ENCODE results near the gene SSR4.

Gene SSR4

GRCh38 chrX:153832728-153833127 is 38.3 kb downstream of the SSR4 start:
- Histone ChIP-seq H3K79me2 (ENCODE audit: insufficient read depth, low read length) (no peaks in the 10 kb centered on the region), H2AFZ (ENCODE audit: low read length) (no peak overlapping the region), H3K9me2 (replicated peaks; ENCODE audit: low read depth, low read length) (no peaks in the 10 kb centered on the region), H3K9me3 (ENCODE audit: insufficient read depth, low read depth, low read length) (no peaks in the 10 kb centered on the region), H3K4me2 (ENCODE audit: low read depth, low read length, poor library complexity, severe bottlenecking) (no peak overlapping the region), H3K27me3 (ENCODE audit: insufficient read depth, low read length, poor library complexity, severe bottlenecking) (no peaks in the 10 kb centered on the region), H3K9ac (ENCODE audit: low read depth, low read length, poor library complexity, severe bottlenecking) (no peak overlapping the region), H3K4me3 (ENCODE audit: low read length, poor library complexity, severe bottlenecking) (no peak overlapping the region), H3K36me3 (ENCODE audit: insufficient read depth, low read length) (no peaks in the 10 kb centered on the region), H3K4me1 (ENCODE audit: insufficient read depth, low read length, poor library complexity, severe bottlenecking) (no peaks in the 10 kb centered on the region), H4K20me1 (ENCODE audit: insufficient read depth, low read length, poor library complexity, severe bottlenecking) (no peaks in the 10 kb centered on the region), H3F3A (ENCODE audit: low read depth) (no peaks in the 10 kb centered on the region)
- TF ChIP-seq CTCF (conservative IDR thresholded peaks at IDR 0.05; ENCODE audit: low read length) (no peak), EZH2phosphoT487 (IDR thresholded peaks at IDR 0.05; ENCODE audit: borderline replicate concordance) (no peak)

- no peaks in the 10 kb centered on the region for H3F3A ChIP-seq (ENCODE audit: low read depth)
- no peak overlapping the region for H3K4me3 ChIP-seq (ENCODE audit: low read length, poor library complexity, severe bottlenecking)
- no peaks in the 10 kb centered on the region for H3K9me3 ChIP-seq (ENCODE audit: insufficient read depth, low read depth, low read length)
- H3K4me1 ChIP-seq (ENCODE audit: insufficient read depth, low read length, poor library complexity, severe bottlenecking) = no peaks in the 10 kb centered on the region
- H3K9ac ChIP-seq (ENCODE audit: low read depth, low read length, poor library complexity, severe bottlenecking) = no peak overlapping the region
- H3K79me2 ChIP-seq (ENCODE audit: insufficient read depth, low read length) = no peaks in the 10 kb centered on the region
- H4K20me1 ChIP-seq (ENCODE audit: insufficient read depth, low read length, poor library complexity, severe bottlenecking) = no peaks in the 10 kb centered on the region
- H3K4me2 ChIP-seq (ENCODE audit: low read depth, low read length, poor library complexity, severe bottlenecking) = no peak overlapping the region
- no peaks in the 10 kb centered on the region for H3K9me2 ChIP-seq (replicated peaks; ENCODE audit: low read depth, low read length)
- TF ChIP-seq CTCF (conservative IDR thresholded peaks at IDR 0.05; ENCODE audit: low read length) (no peak), EZH2phosphoT487 (IDR thresholded peaks at IDR 0.05; ENCODE audit: borderline replicate concordance) (no peak)
- H2AFZ ChIP-seq (ENCODE audit: low read length) = no peak overlapping the region
- no peaks in the 10 kb centered on the region for H3K27me3 ChIP-seq (ENCODE audit: insufficient read depth, low read length, poor library complexity, severe bottlenecking)
- H3K36me3 ChIP-seq (ENCODE audit: insufficient read depth, low read length) = no peaks in the 10 kb centered on the region
Measured at GRCh38 chrX:153836921-153837320, 42.5 kb downstream of the SSR4 start.

- H3K4me2 ChIP-seq (ENCODE audit: low read depth, low read length, poor library complexity, severe bottlenecking) = no peak overlapping the region
- no peak overlapping the region for H3K9ac ChIP-seq (ENCODE audit: low read depth, low read length, poor library complexity, severe bottlenecking)
- H3F3A ChIP-seq (ENCODE audit: low read depth) = no peaks in the 10 kb centered on the region
- no peaks in the 10 kb centered on the region for H3K4me1 ChIP-seq (ENCODE audit: insufficient read depth, low read length, poor library complexity, severe bottlenecking)
- H2AFZ ChIP-seq (ENCODE audit: low read length) = no peak overlapping the region
- no peaks in the 10 kb centered on the region for H3K9me2 ChIP-seq (replicated peaks; ENCODE audit: low read depth, low read length)
- no peaks in the 10 kb centered on the region for H3K9me3 ChIP-seq (ENCODE audit: insufficient read depth, low read depth, low read length)
- no peaks in the 10 kb centered on the region for H4K20me1 ChIP-seq (ENCODE audit: insufficient read depth, low read length, poor library complexity, severe bottlenecking)
- no peaks in the 10 kb centered on the region for H3K27me3 ChIP-seq (ENCODE audit: insufficient read depth, low read length, poor library complexity, severe bottlenecking)
- no peak overlapping the region for H3K4me3 ChIP-seq (ENCODE audit: low read length, poor library complexity, severe bottlenecking)
- H3K79me2 ChIP-seq (ENCODE audit: insufficient read depth, low read length) = no peaks in the 10 kb centered on the region
- H3K36me3 ChIP-seq (ENCODE audit: insufficient read depth, low read length) = no peaks in the 10 kb centered on the region
- TF ChIP-seq CTCF (conservative IDR thresholded peaks at IDR 0.05; ENCODE audit: low read length) (no peak), EZH2phosphoT487 (IDR thresholded peaks at IDR 0.05; ENCODE audit: borderline replicate concordance) (no peak)
Measured at GRCh38 chrX:153844509-153845082, 50.1 kb downstream of the SSR4 start.

Data from Loucy (cell line).